IgD-negative memory B cell (primary cell): ENCODE results near the gene KRTAP10-6. TPM values are rescaled to one million over a fixed set of nuclear protein-coding genes. Genes with fewer than 3 reads are reported as not detected.

ENCODE experiments used
- H3K27ac Mint-ChIP-seq, 3 donors: one replicate each; pipeline ENCODE4 v1.8.0; 2020 to 2022; ENCODE audit warnings: mild to moderate bottlenecking in 3 of 3, mixed read lengths in 3 of 3, moderate library complexity in 1 of 3
- H3K27me3 Mint-ChIP-seq: one replicate; pipeline ENCODE4 v1.8.0; 2021; ENCODE audit warnings: mixed read lengths
- H3K36me3 Mint-ChIP-seq: one replicate; pipeline ENCODE4 v1.8.0; 2020; ENCODE audit warnings: mild to moderate bottlenecking, mixed read lengths
- H3K4me1 Mint-ChIP-seq, 3 donors: one replicate each; pipeline ENCODE4 v1.8.0; 2020 to 2022; ENCODE audit warnings: mixed read lengths in 3 of 3, mild to moderate bottlenecking in 1 of 3
- H3K4me3 Mint-ChIP-seq, 4 donors: one replicate each; pipeline ENCODE4 v1.8.0; 2020 to 2022; ENCODE audit warnings: mild to moderate bottlenecking in 4 of 4, mixed read lengths in 4 of 4, moderate library complexity in 3 of 4
- H3K9me3 Mint-ChIP-seq, 3 donors: one replicate each; pipeline ENCODE4 v1.8.0; 2020 to 2021; ENCODE audit warnings: mixed read lengths in 3 of 3, mild to moderate bottlenecking in 1 of 3
- polyA plus RNA-seq: library from polyadenylated mRNA; unstranded; fragments of 300-500 nt; fragmentation: Illumina TruSeq; gene quantifications from one replicate; pipeline ENCODE4 v1.2.3, GENCODE V29; 2021

Gene KRTAP10-6
- polyA plus RNA-seq, 1 donor from 2014 or later = not detected

- Mint-ChIP-seq H3K9me3 (peaks cover 14 to 49% (median 32%) of the 10 kb centered on the region in 3 donors), H3K4me1 (peaks cover 0 to 4% (median 2%) of the 10 kb centered on the region in 3 donors), H3K36me3 (peaks cover 8% of the 10 kb centered on the region), H3K27ac (no peak within 1 kb of the TSS), H3K4me3 (no peak within 1 kb of the TSS), H3K27me3 (peaks cover 12% of the 10 kb centered on the region)
These were observed 34.4 kb upstream of the KRTAP10-6 start, which contains the start of gene KRTAP10-9 for GRCh38 chr21:44626673-44627143. Gene KRTAP10-9, plus strand, starts transcription at chr21:44627093. Its CDS starts 79 bp downstream, at chr21:44627172.

DNA sequence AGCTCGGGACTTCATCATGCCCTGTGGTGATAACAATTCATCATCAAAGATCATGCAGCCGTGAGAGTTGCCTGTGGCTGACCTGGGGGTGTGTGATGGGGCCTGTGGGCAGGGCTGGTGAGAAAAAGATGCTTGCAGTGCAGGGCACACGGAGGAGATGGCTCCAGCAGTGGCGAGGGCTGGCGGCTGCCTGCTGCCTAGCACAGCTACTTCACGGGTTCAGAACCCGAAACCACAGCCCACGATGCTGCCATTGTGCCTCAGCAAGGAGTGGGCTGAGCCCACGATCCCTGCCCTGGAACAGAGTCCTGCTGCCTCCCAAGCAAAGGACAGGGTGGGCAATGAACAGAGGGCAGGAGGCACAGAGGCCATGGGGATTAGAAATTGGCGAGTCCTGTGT lies 34.0 kb upstream of the KRTAP10-6 start:
- Mint-ChIP-seq H3K4me3 (no peak overlapping the region), H3K27ac (no peak overlapping the region), H3K9me3 (peaks cover 13 to 46% (median 29%) of the 10 kb centered on the region in 3 donors), H3K27me3 (peaks cover 12% of the 10 kb centered on the region), H3K4me1 (peaks cover 0 to 4% (median 2%) of the 10 kb centered on the region in 3 donors), H3K36me3 (peaks cover 8% of the 10 kb centered on the region)

GRCh38 chr21:44625756-44626155 lies 33.5 kb upstream of the KRTAP10-6 start:
- Mint-ChIP-seq H3K27me3 (peaks cover 12% of the 10 kb centered on the region), H3K4me1 (peaks cover 0 to 4% (median 2%) of the 10 kb centered on the region in 3 donors), H3K36me3 (peaks cover 4% of the 10 kb centered on the region), H3K4me3 (no peak overlapping the region), H3K9me3 (peaks cover 14 to 41% (median 27%) of the 10 kb centered on the region in 3 donors), H3K27ac (no peak overlapping the region)

GRCh38 chr21:44623575-44623974 lies 31.3 kb upstream of the KRTAP10-6 start:
- Mint-ChIP-seq H3K9me3 (peaks cover 23 to 45% (median 43%) of the 10 kb centered on the region in 3 donors), H3K4me1 (peaks cover 8 to 12% (median 11%) of the 10 kb centered on the region in 3 donors), H3K27ac (no peak overlapping the region), H3K4me3 (peak overlapping the region in 1 of 4 donors; percentile 30), H3K27me3 (peaks cover 12% of the 10 kb centered on the region), H3K36me3 (peaks cover 4% of the 10 kb centered on the region)

- H3K4me3 Mint-ChIP-seq = no peak overlapping the region
- H3K36me3 Mint-ChIP-seq = peaks cover 4% of the 10 kb centered on the region
- peaks cover 3% of the 10 kb centered on the region for H3K27me3 Mint-ChIP-seq
- H3K27ac Mint-ChIP-seq = peak overlapping the region in 1 of 3 donors; percentile 85
- H3K4me1 Mint-ChIP-seq = peaks cover 11 to 17% (median 17%) of the 10 kb centered on the region in 3 donors
- H3K9me3 Mint-ChIP-seq = peaks cover 23 to 42% (median 38%) of the 10 kb centered on the region in 3 donors
These were observed 27.6 kb upstream of the KRTAP10-6 start for GRCh38 chr21:44619886-44620285.

DNA sequence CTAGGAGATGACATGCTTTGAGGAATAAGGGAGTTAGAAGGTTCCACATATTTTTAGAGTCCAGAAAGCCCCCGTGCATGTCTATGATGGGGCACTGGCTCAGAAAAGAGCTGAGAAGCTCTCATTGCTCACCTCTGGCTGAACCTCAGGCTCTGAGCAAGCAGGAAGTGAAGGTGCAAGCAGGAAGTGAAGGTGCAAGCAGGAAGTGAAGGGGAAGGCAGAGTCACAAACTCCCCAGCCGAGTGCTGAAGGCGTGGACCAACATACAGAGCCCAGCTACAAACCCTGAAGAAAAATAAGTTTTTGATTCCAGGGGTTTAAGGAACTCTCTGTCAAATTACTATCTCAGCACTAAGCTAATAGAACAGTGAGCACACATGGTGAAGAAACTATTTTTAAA lies 26.6 kb upstream of the KRTAP10-6 start:
- peak overlapping the region in 2 of 4 donors; percentile 56 to 60 for H3K4me3 Mint-ChIP-seq
- H3K4me1 Mint-ChIP-seq = peaks cover 11 to 17% (median 17%) of the 10 kb centered on the region in 3 donors
- peaks cover 17 to 33% (median 29%) of the 10 kb centered on the region in 3 donors for H3K9me3 Mint-ChIP-seq
- peak overlapping the region; percentile 19 to 87 (median 85) for H3K27ac Mint-ChIP-seq
- peaks cover 2% of the 10 kb centered on the region for H3K27me3 Mint-ChIP-seq
- H3K36me3 Mint-ChIP-seq = peaks cover 4% of the 10 kb centered on the region

GRCh38 chr21:44618504-44618903 lies 26.2 kb upstream of the KRTAP10-6 start:
- H3K27ac Mint-ChIP-seq = peak overlapping the region; percentile 19 to 85 (median 69)
- H3K36me3 Mint-ChIP-seq = peaks cover 3% of the 10 kb centered on the region
- H3K4me3 Mint-ChIP-seq = peak overlapping the region in 2 of 4 donors; percentile 56 to 60
- H3K27me3 Mint-ChIP-seq = peaks cover 2% of the 10 kb centered on the region
- H3K9me3 Mint-ChIP-seq = peaks cover 15 to 29% (median 27%) of the 10 kb centered on the region in 3 donors
- H3K4me1 Mint-ChIP-seq = peaks cover 11 to 17% (median 17%) of the 10 kb centered on the region in 3 donors

GRCh38 chr21:44617071-44617501 lies 24.8 kb upstream of the KRTAP10-6 start:
- H3K4me1 Mint-ChIP-seq = peaks cover 11 to 17% (median 17%) of the 10 kb centered on the region in 3 donors
- H3K4me3 Mint-ChIP-seq = peak overlapping the region in 1 of 4 donors; percentile 28
- H3K27me3 Mint-ChIP-seq = peaks cover 3% of the 10 kb centered on the region
- peak overlapping the region in 1 of 3 donors; percentile 53 for H3K27ac Mint-ChIP-seq
- peaks cover 12 to 21% (median 16%) of the 10 kb centered on the region in 3 donors for H3K9me3 Mint-ChIP-seq
- H3K36me3 Mint-ChIP-seq = no peaks in the 10 kb centered on the region

DNA sequence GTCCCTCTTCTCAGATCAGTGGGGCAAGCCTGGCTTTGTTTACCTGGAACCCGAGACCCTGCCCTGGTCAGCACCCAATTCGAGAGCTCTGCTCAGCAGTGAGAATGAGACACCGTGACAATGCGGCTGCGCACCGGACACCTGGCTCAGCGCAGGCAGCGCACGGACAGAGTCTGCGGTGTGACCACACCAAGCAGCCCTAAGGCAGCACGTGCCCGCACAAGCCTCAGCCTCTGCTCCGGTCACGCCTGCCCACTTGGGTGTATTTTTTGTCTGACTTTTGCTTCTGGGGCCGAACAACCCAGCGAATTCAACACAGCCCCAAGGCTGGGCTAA lies 24.3 kb upstream of the KRTAP10-6 start:
- peaks cover 11 to 17% (median 17%) of the 10 kb centered on the region in 3 donors for H3K4me1 Mint-ChIP-seq
- H3K9me3 Mint-ChIP-seq = peaks cover 9 to 21% (median 12%) of the 10 kb centered on the region in 3 donors
- H3K4me3 Mint-ChIP-seq = no peak overlapping the region
- H3K36me3 Mint-ChIP-seq = no peaks in the 10 kb centered on the region
- peaks cover 3% of the 10 kb centered on the region for H3K27me3 Mint-ChIP-seq
- H3K27ac Mint-ChIP-seq = no peak overlapping the region

DNA sequence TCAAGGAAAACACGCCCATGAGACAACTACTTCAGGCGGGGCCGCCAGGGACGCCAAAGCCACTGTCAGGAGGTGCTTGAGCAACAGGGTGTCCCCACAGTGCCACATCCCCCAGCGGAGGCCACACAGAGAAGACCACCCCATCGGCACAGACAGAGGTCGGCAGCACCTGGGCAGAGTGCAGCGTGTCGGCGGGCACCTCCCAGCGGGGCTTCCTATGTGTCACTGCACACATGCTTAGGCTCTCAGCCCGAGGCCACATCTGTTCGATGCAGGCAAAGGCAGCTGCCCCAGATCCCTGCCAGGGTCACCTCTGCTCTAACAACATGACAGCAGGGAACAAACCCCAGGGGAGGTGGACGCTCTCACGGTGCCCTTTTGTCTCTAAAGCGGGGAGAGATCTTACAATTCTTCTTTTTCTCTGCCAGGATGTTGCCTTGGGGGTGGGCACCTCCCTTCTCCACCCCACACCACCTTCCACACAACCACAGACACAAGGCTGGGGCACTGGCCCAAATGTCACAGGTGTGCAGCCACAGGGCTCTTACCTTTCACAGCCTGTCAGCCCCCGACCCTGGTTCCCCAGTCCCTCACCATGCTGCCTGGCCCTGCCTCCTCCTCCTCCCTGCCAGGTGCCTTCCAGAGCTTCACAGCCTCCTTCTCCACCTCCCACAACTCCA lies 23.7 kb upstream of the KRTAP10-6 start:
- H3K27ac Mint-ChIP-seq = no peak overlapping the region
- no peaks in the 10 kb centered on the region for H3K36me3 Mint-ChIP-seq
- H3K9me3 Mint-ChIP-seq = peaks cover 9 to 24% (median 18%) of the 10 kb centered on the region in 3 donors
- no peak overlapping the region for H3K4me3 Mint-ChIP-seq
- peaks cover 3% of the 10 kb centered on the region for H3K27me3 Mint-ChIP-seq
- H3K4me1 Mint-ChIP-seq = peaks cover 11 to 17% (median 17%) of the 10 kb centered on the region in 3 donors

GRCh38 chr21:44615466-44615865 lies 23.2 kb upstream of the KRTAP10-6 start:
- Mint-ChIP-seq H3K4me3 (no peak overlapping the region), H3K27me3 (peaks cover 3% of the 10 kb centered on the region), H3K4me1 (peaks cover 11 to 17% (median 15%) of the 10 kb centered on the region in 3 donors), H3K27ac (no peak overlapping the region), H3K9me3 (peaks cover 6 to 24% (median 16%) of the 10 kb centered on the region in 3 donors), H3K36me3 (no peaks in the 10 kb centered on the region)

GRCh38 chr21:44614961-44615391 lies 22.7 kb upstream of the KRTAP10-6 start:
- H3K4me3 Mint-ChIP-seq = no peak overlapping the region
- H3K4me1 Mint-ChIP-seq = peaks cover 11 to 17% (median 15%) of the 10 kb centered on the region in 3 donors
- peak overlapping the region in 1 of 3 donors; percentile 59 for H3K27ac Mint-ChIP-seq
- peaks cover 3% of the 10 kb centered on the region for H3K27me3 Mint-ChIP-seq
- peaks cover 4 to 21% (median 13%) of the 10 kb centered on the region in 3 donors for H3K9me3 Mint-ChIP-seq
- H3K36me3 Mint-ChIP-seq = no peaks in the 10 kb centered on the region

DNA sequence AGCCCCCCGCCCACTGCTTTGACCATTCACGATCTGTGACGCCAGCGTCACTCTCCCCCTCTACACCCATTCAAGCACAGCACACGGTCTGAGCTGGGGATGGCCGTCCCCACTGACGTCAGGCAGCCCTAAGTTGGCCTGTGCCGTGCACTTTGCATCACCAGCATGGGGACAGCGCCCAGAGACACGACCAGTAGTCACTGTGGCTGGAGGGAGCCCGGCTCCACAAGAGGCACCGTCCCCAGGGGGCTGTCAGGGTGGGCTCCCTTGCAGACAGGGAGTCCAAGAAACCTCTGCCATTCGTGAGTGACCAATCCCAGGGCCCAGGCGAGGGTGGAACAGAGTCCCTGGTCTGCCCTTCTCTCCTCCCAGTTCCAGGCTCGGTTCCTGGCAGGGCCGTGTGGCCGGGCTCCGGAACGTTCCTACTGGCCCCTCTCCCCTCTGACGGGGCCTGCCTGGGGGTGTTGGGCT lies 21.9 kb upstream of the KRTAP10-6 start:
- Mint-ChIP-seq H3K27ac (peak overlapping the region in 1 of 3 donors; percentile 59), H3K9me3 (peaks cover 3 to 20% (median 15%) of the 10 kb centered on the region in 3 donors), H3K36me3 (no peaks in the 10 kb centered on the region), H3K4me1 (peaks cover 9 to 12% (median 11%) of the 10 kb centered on the region in 3 donors), H3K4me3 (no peak overlapping the region), H3K27me3 (peaks cover 3% of the 10 kb centered on the region)

DNA sequence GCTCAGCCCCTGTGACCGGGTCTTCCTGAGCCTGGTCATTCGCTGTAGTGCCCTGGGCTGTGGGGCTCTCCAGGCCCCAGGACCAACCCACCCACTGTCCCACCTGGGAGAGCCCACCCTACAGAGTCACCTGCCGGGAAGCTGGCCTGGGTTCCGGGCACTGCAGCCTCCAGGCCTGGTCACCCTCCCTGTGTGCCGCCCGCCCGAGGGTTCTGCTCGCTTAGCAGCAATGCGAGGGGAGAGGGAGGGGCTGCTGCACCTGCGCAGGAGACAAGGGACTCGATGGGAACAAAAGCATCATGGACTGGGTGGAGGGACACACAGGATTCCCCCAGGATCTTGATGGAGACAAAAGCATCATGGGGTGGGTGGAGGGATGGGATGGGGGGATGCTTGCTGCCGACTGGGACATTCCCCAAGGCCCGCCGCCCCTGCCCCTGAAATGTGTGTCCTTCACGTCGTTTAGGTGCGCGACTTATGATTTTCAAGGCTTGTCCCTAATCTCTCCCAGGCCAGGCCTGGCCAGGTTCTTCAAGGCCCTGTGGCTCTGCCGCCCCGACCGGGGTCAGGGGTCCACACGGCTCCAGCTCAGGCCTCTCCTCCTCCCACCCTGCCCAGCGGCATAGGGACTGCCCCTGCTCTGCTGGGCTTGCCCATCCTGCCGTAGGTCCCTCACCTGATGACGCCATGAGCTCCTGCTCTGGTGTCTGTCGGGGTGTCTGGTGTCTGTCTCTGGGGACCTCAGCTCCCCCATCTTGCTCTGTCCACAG lies 21.3 kb upstream of the KRTAP10-6 start:
- peak overlapping the region in 1 of 4 donors; percentile 8 for H3K4me3 Mint-ChIP-seq
- no peak overlapping the region for H3K27ac Mint-ChIP-seq
- H3K27me3 Mint-ChIP-seq = peaks cover 3% of the 10 kb centered on the region

More for the DNA sequence above, 21.3 kb upstream of the KRTAP10-6 start:
- Mint-ChIP-seq H3K9me3 (peaks cover 4 to 20% (median 17%) of the 10 kb centered on the region in 3 donors), H3K4me1 (peaks cover 3 to 6% (median 5%) of the 10 kb centered on the region in 3 donors), H3K36me3 (no peaks in the 10 kb centered on the region)
